WI38 (cell line): Measurements from ENCODE around the gene ACTR6.
"Not testable (repeated sequence)": the region's sequence is repeated elsewhere in the genome, so short reads cannot be mapped to it uniquely, and the experiment has no call there.

Source experiments
- H3K4me3 ChIP-seq: 2 replicates; pipeline ENCODE4 v1.5.1; 2011; ENCODE audit warnings: low read depth, mild to moderate bottlenecking, control low read depth, low read length
- TF ChIP-seq, protein P1 (sequence below): IDR thresholded peaks from 2 replicates; pipeline ENCODE4 v1.5.1; 2012; ENCODE audit warnings: low read depth, mild to moderate bottlenecking, control low read depth, low read length

ACTR6 gene

DNA sequence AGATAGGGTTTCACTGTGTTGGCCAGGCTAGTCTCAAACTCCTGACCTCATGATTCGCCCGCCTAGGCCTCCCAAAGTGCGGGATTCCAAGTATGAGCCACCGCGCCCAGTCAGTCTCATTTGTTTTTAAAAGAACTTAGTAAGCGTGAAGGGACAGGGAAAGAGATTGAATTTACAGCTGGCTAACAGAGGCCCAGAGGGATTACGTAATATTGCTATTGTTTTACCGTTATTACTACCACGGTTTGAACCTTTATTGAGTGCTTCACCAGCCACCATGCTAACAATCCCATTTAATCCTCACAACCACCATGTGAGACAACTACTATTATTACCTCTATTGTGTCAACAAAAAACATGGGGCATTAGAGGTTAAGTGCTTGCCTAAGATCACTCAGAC, 31.3 kb upstream of the ACTR6 start:
- TF ChIP-seq, protein P1, sequence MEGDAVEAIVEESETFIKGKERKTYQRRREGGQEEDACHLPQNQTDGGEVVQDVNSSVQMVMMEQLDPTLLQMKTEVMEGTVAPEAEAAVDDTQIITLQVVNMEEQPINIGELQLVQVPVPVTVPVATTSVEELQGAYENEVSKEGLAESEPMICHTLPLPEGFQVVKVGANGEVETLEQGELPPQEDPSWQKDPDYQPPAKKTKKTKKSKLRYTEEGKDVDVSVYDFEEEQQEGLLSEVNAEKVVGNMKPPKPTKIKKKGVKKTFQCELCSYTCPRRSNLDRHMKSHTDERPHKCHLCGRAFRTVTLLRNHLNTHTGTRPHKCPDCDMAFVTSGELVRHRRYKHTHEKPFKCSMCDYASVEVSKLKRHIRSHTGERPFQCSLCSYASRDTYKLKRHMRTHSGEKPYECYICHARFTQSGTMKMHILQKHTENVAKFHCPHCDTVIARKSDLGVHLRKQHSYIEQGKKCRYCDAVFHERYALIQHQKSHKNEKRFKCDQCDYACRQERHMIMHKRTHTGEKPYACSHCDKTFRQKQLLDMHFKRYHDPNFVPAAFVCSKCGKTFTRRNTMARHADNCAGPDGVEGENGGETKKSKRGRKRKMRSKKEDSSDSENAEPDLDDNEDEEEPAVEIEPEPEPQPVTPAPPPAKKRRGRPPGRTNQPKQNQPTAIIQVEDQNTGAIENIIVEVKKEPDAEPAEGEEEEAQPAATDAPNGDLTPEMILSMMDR: no peak
- no peak overlapping the region for H3K4me3 ChIP-seq

- H3K4me3 ChIP-seq: no peak overlapping the region
- TF ChIP-seq, protein P1: no peak
These were observed 30.2 kb upstream of the ACTR6 start for GRCh38 chr12:100170313-100170858.

DNA sequence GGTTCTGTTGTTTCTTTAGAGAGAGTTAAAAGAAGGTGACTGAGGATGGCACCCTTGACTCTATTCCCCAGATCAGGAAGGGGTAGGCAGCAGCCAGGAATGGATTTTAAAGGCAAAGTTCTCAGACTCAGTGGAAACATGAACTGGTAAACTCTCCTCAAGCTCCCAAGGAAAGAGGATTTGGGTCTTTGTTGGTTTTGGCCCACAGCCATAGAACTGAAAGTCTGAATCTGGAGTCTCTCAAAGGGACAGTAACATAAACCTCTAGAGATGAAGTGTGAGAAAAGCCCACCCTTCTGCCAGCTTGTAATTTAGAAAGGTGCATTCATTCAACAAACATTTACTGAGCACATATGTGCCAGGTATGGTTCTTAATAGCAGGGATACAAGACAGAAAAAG, 29.4 kb upstream of the ACTR6 start:
- TF ChIP-seq, protein P1: no peak
- H3K4me3 ChIP-seq: no peak overlapping the region

DNA sequence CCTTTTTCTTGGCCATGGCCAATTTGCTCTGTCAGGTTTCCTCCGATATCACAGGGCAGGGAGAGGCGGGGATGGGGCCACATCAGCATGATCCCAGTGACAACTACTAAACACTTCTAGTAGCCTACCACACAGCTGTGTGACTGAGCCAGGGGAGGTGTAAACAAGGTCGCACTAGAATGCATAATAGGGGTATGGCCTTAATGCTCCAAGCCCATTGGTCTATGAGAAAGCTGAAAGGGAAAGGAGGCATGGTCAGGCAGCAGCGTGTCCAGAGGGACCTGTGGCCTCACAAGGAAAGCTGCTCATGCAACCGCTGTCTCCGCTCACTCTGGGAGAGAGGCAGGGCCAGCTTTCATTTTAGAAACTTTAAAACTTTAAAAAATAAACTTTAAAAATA, 27.5 kb upstream of the ACTR6 start:
- H3K4me3 ChIP-seq: no peak overlapping the region
- TF ChIP-seq, protein P1: no peak

DNA sequence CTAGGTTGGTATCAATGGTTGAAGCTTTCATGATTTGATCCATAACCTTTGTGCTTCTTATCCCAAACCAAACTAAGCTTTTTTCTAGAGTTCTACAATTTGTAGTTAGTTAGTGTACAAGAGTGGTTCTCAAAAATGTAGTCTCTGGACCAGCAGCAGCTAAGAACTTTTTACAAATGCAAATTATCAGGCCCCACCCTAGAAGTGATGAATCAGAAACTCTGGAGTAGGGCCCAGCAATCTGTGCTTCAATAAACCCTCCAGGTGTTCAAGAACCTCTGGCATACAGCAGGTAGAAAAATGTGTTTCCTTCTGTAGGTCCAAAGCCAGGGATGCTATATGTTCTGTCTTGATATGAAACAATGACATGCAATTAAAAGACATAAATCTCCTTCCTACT, 26.1 kb upstream of the ACTR6 start:
- H3K4me3 ChIP-seq: no peak overlapping the region
- TF ChIP-seq, protein P1: no peak

DNA sequence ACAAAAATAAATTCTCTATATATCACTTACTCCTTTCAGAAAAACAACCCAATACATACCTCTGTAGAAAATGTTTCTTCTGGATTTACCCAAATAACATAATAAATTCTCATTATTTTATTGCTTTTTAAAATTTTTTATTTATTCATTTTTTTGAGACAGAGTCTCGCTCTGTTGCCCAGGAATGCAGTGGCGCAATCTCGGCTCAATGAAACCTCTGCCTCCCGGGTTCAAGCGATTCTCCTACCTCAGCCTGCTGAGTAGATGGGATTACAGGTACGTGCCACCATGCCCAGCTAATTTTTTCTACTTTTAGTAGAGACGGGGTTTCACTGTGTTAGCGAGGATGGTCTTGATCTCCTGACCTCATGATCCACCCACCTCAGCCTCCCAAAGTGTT, 24.1 kb upstream of the ACTR6 start:
- not testable (repeated sequence) for H3K4me3 ChIP-seq

DNA sequence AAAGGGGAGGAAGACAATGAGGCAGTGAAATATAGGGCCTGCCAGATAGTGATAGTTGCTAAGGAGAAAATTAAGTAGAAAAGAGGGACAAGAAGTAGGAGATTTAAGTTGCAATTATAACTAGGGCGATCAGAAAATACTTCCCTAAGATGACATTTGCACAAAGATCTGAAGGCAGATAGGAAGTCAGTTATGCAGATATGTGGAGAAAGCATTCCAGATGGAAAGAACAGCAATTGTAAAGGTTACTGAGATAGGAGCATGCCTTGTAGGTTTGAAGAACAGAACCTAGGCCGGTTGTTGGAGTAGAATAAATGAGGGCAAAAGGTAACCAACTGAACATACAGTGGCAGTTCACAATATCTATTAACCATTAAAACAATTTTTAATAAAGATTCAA, 21.4 kb upstream of the ACTR6 start:
- H3K4me3 ChIP-seq: no peak overlapping the region
- TF ChIP-seq, protein P1: no peak

DNA sequence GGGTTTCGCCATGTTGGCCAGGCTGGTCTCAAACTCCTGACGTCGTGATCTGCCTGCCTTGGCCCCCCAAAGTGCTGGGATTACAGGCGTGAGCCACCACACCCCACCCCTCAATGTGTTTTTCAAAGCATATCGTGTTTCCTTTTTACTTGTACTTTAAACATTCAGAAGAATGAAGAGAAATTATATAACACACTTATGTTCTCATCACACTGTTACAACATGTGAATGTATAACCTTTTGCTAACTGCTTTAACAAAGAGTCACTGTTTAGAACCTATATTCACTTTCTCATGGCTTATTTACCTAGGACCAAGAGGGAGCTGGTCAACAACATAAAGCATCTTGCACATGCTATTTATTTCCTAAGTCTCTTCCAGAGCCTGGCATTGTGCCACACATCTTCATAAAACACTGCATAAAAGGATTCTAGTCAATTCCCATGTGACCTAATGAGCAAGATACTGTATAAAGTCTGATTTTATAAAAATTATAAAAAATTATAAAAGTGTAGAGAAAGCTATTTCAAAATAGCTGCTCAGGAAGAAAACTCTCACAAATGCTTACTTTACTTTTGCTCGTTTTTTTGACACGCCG, 16.0 kb upstream of the ACTR6 start:
- H3K4me3 ChIP-seq: no peak overlapping the region
- TF ChIP-seq, protein P1: no peak
